Panc1 (cell line): ENCODE results near the gene WASL. TPM values are rescaled to one million over a fixed set of nuclear protein-coding genes. Genes with fewer than 3 reads are reported as not detected.

Experiments used
- ATAC-seq: fragments of 200-7000 bp; cut with Tn5 transposase; 2 replicates; pipeline ENCODE4 v1.9.1; 2020; ENCODE audit warnings: mild to moderate bottlenecking, moderate library complexity
- BruUV-seq: library from RNA; stranded (reverse); fragments of 400-500 nt; replicated peaks from 2 replicates; lab custom pipeline; 2021; lab: Mats Ljungman, UMichigan
- CTCF ChIA-PET: fragments of 300-600 bp; sonication (Branson Sonifier 250); formaldehyde crosslinking; loops from one replicate; lab custom pipeline; 2022; ENCODE audit warnings: antibody characterized with exemption; lab: Charles Lee
- POLR2A ChIA-PET: fragments of 300-600 bp; sonication (Branson Sonifier 250); formaldehyde crosslinking; loops from one replicate; lab custom pipeline; 2022; ENCODE audit warnings: antibody characterized with exemption; lab: Charles Lee
- DNase-seq: peaks from one replicate; pipeline ENCODE4 v3.0.0-alpha.2; 2010; ENCODE audit warnings: low read depth, low spot score
- H3K27ac ChIP-seq: 2 replicates; pipeline ENCODE4 v1.5.1; 2011; ENCODE audit warnings: mild to moderate bottlenecking, low read length, inconsistent platforms
- H3K27me3 ChIP-seq: fragments of 200-500 bp; sonication (Bioruptor generic); 2 replicates; pipeline ENCODE4 v1.6.0; 2014; ENCODE audit warnings: low read length, inconsistent platforms; ENCODE audit not compliant: control insufficient read depth, insufficient read depth
- H3K36me3 ChIP-seq: fragments of 200-500 bp; sonication (Bioruptor generic); 2 replicates; pipeline ENCODE4 v1.5.1; 2014; ENCODE audit warnings: inconsistent platforms, mild to moderate bottlenecking, low read length, moderate library complexity; ENCODE audit not compliant: control insufficient read depth, insufficient read depth
- H3K4me1 ChIP-seq: 2 replicates; pipeline ENCODE4 v1.5.1; 2011; ENCODE audit warnings: inconsistent platforms, mild to moderate bottlenecking, low read length, moderate library complexity; ENCODE audit not compliant: control insufficient read depth, insufficient read depth
- H3K4me3 ChIP-seq, 2 experiments: 2 replicates each; pipeline ENCODE4 v1.5.1; 2011 to 2012; ENCODE audit warnings: low read depth in 2 of 2, low read length in 2 of 2, mild to moderate bottlenecking in 2 of 2, inconsistent platforms in 1 of 2, moderate library complexity in 1 of 2
- H3K9me3 ChIP-seq: fragments of 200-500 bp; sonication (Bioruptor generic); 2 replicates; pipeline ENCODE4 v1.5.1; 2014; ENCODE audit warnings: low read depth, mild to moderate bottlenecking, inconsistent platforms, low read length, moderate library complexity; ENCODE audit not compliant: control insufficient read depth, insufficient read depth
- POLR2AphosphoS5 ChIP-seq: IDR thresholded peaks from 2 replicates; pipeline ENCODE4 v1.6.1; 2012; ENCODE audit warnings: mild to moderate bottlenecking, low read depth, low read length, moderate library complexity
- SIN3A ChIP-seq: IDR thresholded peaks from 2 replicates; pipeline ENCODE4 v1.6.1; 2012; ENCODE audit warnings: low read depth, mild to moderate bottlenecking, low read length, moderate library complexity, borderline replicate concordance; ENCODE audit not compliant: insufficient read depth
- TCF7L2 ChIP-seq: IDR thresholded peaks from 2 replicates; pipeline ENCODE4 v1.6.1; 2011; ENCODE audit warnings: mild to moderate bottlenecking, low read depth, low read length, inconsistent platforms
- in situ Hi-C: cut with HindIII; loops from 2 replicates; pipeline ENCODE4 v1.10.0; 2016; ENCODE audit warnings: low sequenced_read_pairs, low pct_unique_long_range_greater_than_20kb
- intact Hi-C: fragments of 100-400 bp; cut with micrococcal nuclease; formaldehyde crosslinking; loops from one replicate; pipeline ENCODE4 v1.10.0; 2022; ENCODE audit not compliant: unreplicated experiment
- total RNA-seq: library from RNA; stranded (reverse); gene quantifications from one replicate; pipeline ENCODE4 v1.2.1, GENCODE V29; 2021; ENCODE audit not compliant: unreplicated experiment
- TF ChIP-seq, protein P1 (sequence below): fragments of 450-650 bp; IDR thresholded peaks from 2 replicates; pipeline ENCODE4 v1.5.1; 2017; ENCODE audit warnings: mild to moderate bottlenecking
- TF ChIP-seq, protein P2 (sequence below), 2 experiments: IDR thresholded peaks; 2 replicates each; pipeline ENCODE4 v1.6.1; 2011 to 2012; ENCODE audit warnings: low read depth in 2 of 2, control low read depth in 1 of 2, low read length in 1 of 2, mild to moderate bottlenecking in 1 of 2, moderate library complexity in 1 of 2; ENCODE audit not compliant: insufficient read depth in 1 of 2

The WASL gene
- total RNA-seq, 1 experiment from 2014 or later = 29.6 TPM

DNA sequence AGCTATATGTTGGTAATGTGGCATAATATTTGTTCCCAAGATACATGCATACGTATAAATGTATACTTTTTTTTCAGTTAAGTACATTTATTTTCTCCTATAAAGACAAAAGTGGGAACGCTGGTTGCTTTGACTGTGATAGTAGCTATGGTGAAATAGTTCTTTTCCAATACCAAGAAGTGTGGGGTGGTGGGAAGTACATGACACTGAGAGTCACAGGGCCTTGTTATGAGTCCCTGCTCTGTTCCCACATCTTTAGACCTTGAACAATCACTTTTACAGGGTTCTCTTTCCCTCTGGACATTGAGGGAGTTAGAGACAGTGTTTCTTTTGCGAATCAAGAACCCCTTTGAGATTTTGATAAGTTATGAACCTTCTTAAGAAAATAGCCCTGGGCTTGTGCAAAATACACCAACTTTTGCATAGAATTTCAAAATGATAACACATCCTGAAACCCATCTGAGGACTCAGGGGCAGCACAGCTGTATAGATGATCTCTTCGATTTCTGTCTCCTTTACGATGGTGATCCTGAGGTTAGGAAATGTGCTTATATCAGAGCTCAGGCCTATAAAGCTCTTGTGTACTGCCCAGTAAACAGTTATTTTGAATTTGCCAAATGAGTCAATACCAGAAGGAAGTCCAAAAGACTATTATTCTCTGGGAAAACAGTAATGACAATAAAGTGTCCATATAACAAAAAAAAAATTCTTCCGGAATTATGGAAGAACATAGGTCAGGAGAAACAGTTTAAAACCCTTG is 92.1 kb downstream of the WASL start:
- DNase-seq (no peak), ATAC-seq (no peak)
- CTCF ChIA-PET = no interaction called here
- H3K36me3 ChIP-seq = no peaks in the 10 kb centered on the region
- POLR2A ChIA-PET = no interaction called here
- no peak overlapping the region for H3K4me3 ChIP-seq
- no peaks in the 10 kb centered on the region for H3K4me1 ChIP-seq
- no peaks in the 10 kb centered on the region for H3K9me3 ChIP-seq
- TF ChIP-seq, protein P1, sequence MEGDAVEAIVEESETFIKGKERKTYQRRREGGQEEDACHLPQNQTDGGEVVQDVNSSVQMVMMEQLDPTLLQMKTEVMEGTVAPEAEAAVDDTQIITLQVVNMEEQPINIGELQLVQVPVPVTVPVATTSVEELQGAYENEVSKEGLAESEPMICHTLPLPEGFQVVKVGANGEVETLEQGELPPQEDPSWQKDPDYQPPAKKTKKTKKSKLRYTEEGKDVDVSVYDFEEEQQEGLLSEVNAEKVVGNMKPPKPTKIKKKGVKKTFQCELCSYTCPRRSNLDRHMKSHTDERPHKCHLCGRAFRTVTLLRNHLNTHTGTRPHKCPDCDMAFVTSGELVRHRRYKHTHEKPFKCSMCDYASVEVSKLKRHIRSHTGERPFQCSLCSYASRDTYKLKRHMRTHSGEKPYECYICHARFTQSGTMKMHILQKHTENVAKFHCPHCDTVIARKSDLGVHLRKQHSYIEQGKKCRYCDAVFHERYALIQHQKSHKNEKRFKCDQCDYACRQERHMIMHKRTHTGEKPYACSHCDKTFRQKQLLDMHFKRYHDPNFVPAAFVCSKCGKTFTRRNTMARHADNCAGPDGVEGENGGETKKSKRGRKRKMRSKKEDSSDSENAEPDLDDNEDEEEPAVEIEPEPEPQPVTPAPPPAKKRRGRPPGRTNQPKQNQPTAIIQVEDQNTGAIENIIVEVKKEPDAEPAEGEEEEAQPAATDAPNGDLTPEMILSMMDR = no peak
- TF ChIP-seq TCF7L2 = no peak
- TF ChIP-seq SIN3A = no peak
- TF ChIP-seq POLR2AphosphoS5 = no peak
- TF ChIP-seq, protein P2, sequence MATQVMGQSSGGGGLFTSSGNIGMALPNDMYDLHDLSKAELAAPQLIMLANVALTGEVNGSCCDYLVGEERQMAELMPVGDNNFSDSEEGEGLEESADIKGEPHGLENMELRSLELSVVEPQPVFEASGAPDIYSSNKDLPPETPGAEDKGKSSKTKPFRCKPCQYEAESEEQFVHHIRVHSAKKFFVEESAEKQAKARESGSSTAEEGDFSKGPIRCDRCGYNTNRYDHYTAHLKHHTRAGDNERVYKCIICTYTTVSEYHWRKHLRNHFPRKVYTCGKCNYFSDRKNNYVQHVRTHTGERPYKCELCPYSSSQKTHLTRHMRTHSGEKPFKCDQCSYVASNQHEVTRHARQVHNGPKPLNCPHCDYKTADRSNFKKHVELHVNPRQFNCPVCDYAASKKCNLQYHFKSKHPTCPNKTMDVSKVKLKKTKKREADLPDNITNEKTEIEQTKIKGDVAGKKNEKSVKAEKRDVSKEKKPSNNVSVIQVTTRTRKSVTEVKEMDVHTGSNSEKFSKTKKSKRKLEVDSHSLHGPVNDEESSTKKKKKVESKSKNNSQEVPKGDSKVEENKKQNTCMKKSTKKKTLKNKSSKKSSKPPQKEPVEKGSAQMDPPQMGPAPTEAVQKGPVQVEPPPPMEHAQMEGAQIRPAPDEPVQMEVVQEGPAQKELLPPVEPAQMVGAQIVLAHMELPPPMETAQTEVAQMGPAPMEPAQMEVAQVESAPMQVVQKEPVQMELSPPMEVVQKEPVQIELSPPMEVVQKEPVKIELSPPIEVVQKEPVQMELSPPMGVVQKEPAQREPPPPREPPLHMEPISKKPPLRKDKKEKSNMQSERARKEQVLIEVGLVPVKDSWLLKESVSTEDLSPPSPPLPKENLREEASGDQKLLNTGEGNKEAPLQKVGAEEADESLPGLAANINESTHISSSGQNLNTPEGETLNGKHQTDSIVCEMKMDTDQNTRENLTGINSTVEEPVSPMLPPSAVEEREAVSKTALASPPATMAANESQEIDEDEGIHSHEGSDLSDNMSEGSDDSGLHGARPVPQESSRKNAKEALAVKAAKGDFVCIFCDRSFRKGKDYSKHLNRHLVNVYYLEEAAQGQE (IDR thresholded peaks at IDR 0.05; ENCODE audit: insufficient read depth in 1 of 2, low read depth in 2 of 2, low read length in 1 of 2) = no peak
- in situ Hi-C loops (no loop called here), intact Hi-C loops (no loop called here)
- H3K27ac ChIP-seq = no peak overlapping the region
- BruUV-seq = no TSS peak
- peaks cover 6% of the 10 kb centered on the region for H3K27me3 ChIP-seq

DNA sequence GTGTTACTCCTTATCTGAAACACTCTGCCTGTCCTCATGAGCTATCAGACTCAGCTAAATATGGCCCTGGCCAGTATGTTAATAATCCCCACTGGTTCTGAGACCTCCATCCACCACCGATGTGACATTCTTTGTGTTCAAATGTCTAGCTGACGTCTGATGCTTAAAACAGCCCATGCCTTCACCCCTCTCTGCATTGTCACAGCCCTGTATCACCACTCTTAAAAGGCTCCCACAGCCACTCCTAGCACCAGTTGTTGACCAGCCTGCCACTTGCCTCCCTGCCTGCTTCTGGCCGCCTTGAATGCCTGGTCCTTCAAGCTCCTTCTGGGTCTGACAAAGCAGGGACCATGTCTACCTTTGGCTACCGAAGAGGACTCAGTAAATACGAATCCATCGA is 93.2 kb downstream of the WASL start, which contains the start of gene LMOD2:
Gene LMOD2, plus strand, starts transcription at position 253 of the 400 bp plus-strand sequence. Its CDS starts 98 bp downstream, at position 351.
- Histone ChIP-seq H3K4me1 (no peaks in the 10 kb centered on the region), H3K27me3 (peaks cover 3% of the 10 kb centered on the region; the same call in 1 of the 2 replicates), H3K4me3 (no peak within 1 kb of the TSS), H3K36me3 (no peaks in the 10 kb centered on the region), H3K9me3 (no peaks in the 10 kb centered on the region), H3K27ac (no peak within 1 kb of the TSS)
- ATAC-seq (no peak), DNase-seq (no peak)
- TF ChIP-seq, protein P1 = no peak
- TF ChIP-seq SIN3A (no peak), POLR2AphosphoS5 (no peak), TCF7L2 (no peak)
- TF ChIP-seq, protein P2 (IDR thresholded peaks at IDR 0.05; ENCODE audit: insufficient read depth in 1 of 2, low read depth in 2 of 2, low read length in 1 of 2) = no peak
- no TSS peak for BruUV-seq
- intact Hi-C loops = no loop called here
- ChIA-PET POLR2A (no interaction called here), CTCF (no interaction called here)
- in situ Hi-C loops = no loop called here
